IPS-20b (cell line): ENCODE measurements around the gene TBX10.
"Not testable (repeated sequence)": the region's sequence is repeated elsewhere in the genome, so short reads cannot be mapped to it uniquely, and the experiment has no call there.

ENCODE experiments used
- H3K27ac ChIP-seq: one replicate; pipeline ENCODE4 v1.5.1; 2013; ENCODE audit warnings: low read length
- H3K27me3 ChIP-seq: 2 replicates; pipeline ENCODE4 v1.6.1; 2013; ENCODE audit warnings: mild to moderate bottlenecking, low read length, inconsistent platforms; ENCODE audit not compliant: insufficient read depth
- H3K36me3 ChIP-seq: 2 replicates; pipeline ENCODE4 v1.6.1; 2013; ENCODE audit warnings: low read depth, mild to moderate bottlenecking, inconsistent platforms, low read length, moderate library complexity; ENCODE audit not compliant: insufficient read depth
- H3K4me1 ChIP-seq: 2 replicates; pipeline ENCODE4 v1.6.1; 2013; ENCODE audit warnings: mild to moderate bottlenecking, control low read depth, inconsistent platforms, low read length, moderate library complexity; ENCODE audit not compliant: insufficient read depth
- H3K4me3 ChIP-seq: 2 replicates; pipeline ENCODE4 v1.5.1; 2013; ENCODE audit warnings: mild to moderate bottlenecking, low read length, inconsistent platforms
- H3K9ac ChIP-seq: 2 replicates; pipeline ENCODE4 v1.6.1; 2013; ENCODE audit warnings: low read depth, mild to moderate bottlenecking, inconsistent platforms, low read length, moderate library complexity
- H3K9me3 ChIP-seq: 2 replicates; pipeline ENCODE4 v1.6.1; 2013; ENCODE audit warnings: mild to moderate bottlenecking, low read depth, low read length, inconsistent platforms; ENCODE audit not compliant: insufficient read depth

The TBX10 gene

GRCh38 chr11:67631411-67631810 is 8.2 kb downstream of the TBX10 start:
- Histone ChIP-seq H3K4me1 (peaks cover 4% of the 10 kb centered on the region; the same call in 1 of the 2 replicates), H3K27ac (no peak overlapping the region), H3K9me3 (no peaks in the 10 kb centered on the region), H3K9ac (no peak overlapping the region), H3K27me3 (no peaks in the 10 kb centered on the region), H3K36me3 (peaks cover 5% of the 10 kb centered on the region; the same call in 1 of the 2 replicates), H3K4me3 (peak overlapping the region; percentile 81; the same call in 1 of the 2 replicates)

GRCh38 chr11:67630943-67631331 is 8.6 kb downstream of the TBX10 start:
- H3K27ac ChIP-seq = peak overlapping the region; percentile 32
- H3K27me3 ChIP-seq = no peaks in the 10 kb centered on the region
- H3K4me3 ChIP-seq = peak overlapping the region; percentile 81
- peak overlapping the region; percentile 41; the same call in 1 of the 2 replicates for H3K9ac ChIP-seq
- H3K4me1 ChIP-seq = peaks cover 4% of the 10 kb centered on the region; the same call in 1 of the 2 replicates
- no peaks in the 10 kb centered on the region for H3K9me3 ChIP-seq
- H3K36me3 ChIP-seq = peaks cover 8% of the 10 kb centered on the region; the same call in 1 of the 2 replicates

DNA sequence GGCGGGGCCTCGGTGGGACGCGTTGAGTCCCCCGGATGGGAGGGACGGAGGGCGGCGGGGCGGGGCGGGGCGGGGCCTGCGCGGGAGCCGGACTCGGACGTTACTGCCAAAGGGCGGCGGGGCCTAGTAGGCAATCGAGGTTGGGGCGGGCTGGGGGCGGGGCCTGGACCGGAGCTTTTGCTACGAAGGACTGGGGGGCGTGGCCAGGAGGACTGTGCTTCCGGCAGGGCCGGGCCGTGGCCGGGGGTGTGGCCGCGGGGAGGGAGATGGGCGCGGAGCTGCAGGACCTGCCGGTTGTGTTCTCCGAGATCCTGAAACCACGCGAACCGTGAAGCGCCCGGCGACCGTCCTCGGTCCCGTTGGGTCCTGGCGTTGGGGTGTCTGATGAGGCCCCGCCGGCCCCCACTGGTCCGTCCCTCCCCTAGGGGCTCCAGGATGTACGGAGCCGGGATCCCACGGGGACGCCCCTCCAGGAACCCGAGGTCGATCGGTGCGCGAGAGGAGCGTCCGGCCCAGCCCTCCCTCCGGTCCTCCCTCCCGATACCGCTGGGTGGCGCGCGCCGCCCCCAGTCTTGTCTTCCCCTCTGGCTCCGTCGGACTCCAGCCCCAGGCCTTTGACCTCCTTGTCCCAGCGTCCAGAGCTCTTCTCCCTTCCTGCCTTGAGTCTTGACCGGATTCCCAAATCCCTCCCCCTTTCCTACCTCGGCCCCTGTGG is 9.2 kb downstream of the TBX10 start:
- H3K36me3 ChIP-seq = peaks cover 8% of the 10 kb centered on the region; the same call in 1 of the 2 replicates
- H3K4me3 ChIP-seq = peak overlapping the region; percentile 81
- H3K9me3 ChIP-seq = no peaks in the 10 kb centered on the region
- peak overlapping the region; percentile 41; the same call in 1 of the 2 replicates for H3K9ac ChIP-seq
- peak overlapping the region; percentile 32 for H3K27ac ChIP-seq
- H3K27me3 ChIP-seq = no peaks in the 10 kb centered on the region
- H3K4me1 ChIP-seq = peaks cover 4% of the 10 kb centered on the region; the same call in 1 of the 2 replicates

DNA sequence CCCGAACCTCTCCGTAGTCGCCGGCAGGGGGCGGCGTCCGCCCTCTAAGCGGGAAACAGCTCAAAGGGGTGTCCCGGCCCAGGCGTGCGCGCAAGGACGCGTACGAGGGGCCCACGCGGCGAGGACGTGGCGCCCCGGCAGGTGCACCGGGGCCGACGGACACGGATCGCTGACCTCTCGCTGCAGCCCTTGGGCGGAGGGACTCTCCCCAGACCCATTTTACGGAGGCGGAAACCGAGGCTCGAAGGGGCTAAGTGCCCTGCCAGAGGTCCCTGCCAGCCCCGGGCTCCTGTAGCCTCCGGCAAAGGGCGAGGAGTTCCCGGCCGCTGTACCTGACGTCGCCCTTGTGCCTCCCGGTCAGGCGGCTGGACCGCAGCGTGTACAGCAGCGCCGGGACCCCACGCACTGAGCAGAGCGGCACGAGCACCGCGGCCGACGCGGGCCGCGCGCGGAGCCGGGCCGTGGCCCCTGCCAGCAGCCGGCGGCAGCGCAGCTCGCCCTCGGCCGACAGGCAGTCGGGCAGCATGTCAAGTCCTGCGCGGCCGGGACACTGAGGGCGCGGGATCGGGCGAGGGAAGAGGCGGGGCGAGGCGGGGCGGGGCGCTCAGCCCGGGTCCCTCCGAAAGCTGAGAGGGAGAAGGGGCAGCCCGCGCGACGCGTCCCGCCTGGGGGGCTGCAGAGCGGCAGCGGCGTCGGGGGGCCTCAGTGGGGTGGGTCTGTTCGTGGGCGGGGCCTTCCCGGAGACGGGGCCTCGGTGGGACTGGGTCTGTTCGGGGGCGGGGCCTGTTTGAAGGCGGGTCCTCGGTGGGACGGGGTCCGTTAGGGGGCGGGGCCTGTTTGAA is 10.0 kb downstream of the TBX10 start, which contains the start of gene NUDT8:
TSS of gene NUDT8 (minus strand) at position 552 of the 842 bp plus-strand sequence. CDS start at position 526, 26 bp downstream.
- H3K27ac ChIP-seq = peak within 1 kb of the TSS; percentile 32
- H3K4me1 ChIP-seq = peaks cover 4% of the 10 kb centered on the region; the same call in 1 of the 2 replicates
- no peaks in the 10 kb centered on the region for H3K9me3 ChIP-seq
- peak within 1 kb of the TSS; percentile 61 for H3K9ac ChIP-seq
- peaks cover 8% of the 10 kb centered on the region; the same call in 1 of the 2 replicates for H3K36me3 ChIP-seq
- H3K27me3 ChIP-seq = no peaks in the 10 kb centered on the region
- H3K4me3 ChIP-seq = peak within 1 kb of the TSS; percentile 81

GRCh38 chr11:67628710-67629385 is 10.7 kb downstream of the TBX10 start:
- Histone ChIP-seq H3K4me1 (peaks cover 4% of the 10 kb centered on the region; the same call in 1 of the 2 replicates), H3K9ac (no peak overlapping the region; the same call in 1 of the 2 replicates), H3K27ac (no peak overlapping the region), H3K4me3 (peak overlapping the region; percentile 72; the same call in 1 of the 2 replicates), H3K27me3 (no peaks in the 10 kb centered on the region; the same call in 1 of the 2 replicates), H3K9me3 (no peaks in the 10 kb centered on the region), H3K36me3 (peaks cover 8% of the 10 kb centered on the region; the same call in 1 of the 2 replicates)

- Histone ChIP-seq H3K9me3 (no peaks in the 10 kb centered on the region), H3K4me3 (no peak overlapping the region), H3K36me3 (peaks cover 8% of the 10 kb centered on the region; the same call in 1 of the 2 replicates), H3K27ac (no peak overlapping the region), H3K27me3 (no peaks in the 10 kb centered on the region; the same call in 1 of the 2 replicates), H3K9ac (no peak overlapping the region), H3K4me1 (peaks cover 4% of the 10 kb centered on the region; the same call in 1 of the 2 replicates)
These were observed 11.5 kb downstream of the TBX10 start for GRCh38 chr11:67627812-67628624.

DNA sequence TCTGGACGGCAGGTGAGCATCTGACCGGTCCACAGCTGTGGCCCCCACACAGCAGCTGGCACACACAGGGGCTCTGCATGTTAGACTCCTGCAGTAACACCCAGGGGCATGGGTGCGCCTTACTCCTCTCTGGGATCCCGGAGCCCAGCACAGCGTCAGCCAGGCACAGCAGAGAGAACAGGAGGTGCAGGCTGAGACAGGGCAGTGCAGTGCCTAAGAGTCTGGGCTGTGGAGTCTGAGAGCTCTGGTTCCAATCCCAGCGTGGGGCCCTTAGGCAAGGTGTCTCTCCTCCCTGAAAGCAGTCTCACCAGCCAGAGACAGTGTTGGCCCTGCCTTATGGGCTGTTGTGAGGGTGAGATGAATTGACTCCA is 12.1 kb downstream of the TBX10 start:
- H3K27me3 ChIP-seq = no peaks in the 10 kb centered on the region; the same call in 1 of the 2 replicates

GRCh38 chr11:67626970-67627369 is 12.6 kb downstream of the TBX10 start:
- Histone ChIP-seq H3K36me3 (peaks cover 8% of the 10 kb centered on the region; the same call in 1 of the 2 replicates), H3K27me3 (no peaks in the 10 kb centered on the region; the same call in 1 of the 2 replicates), H3K9ac (no peak overlapping the region), H3K9me3 (no peaks in the 10 kb centered on the region), H3K27ac (no peak overlapping the region), H3K4me3 (no peak overlapping the region), H3K4me1 (peaks cover 4% of the 10 kb centered on the region; the same call in 1 of the 2 replicates)

More for the DNA sequence above, 12.1 kb downstream of the TBX10 start:
- peaks cover 8% of the 10 kb centered on the region; the same call in 1 of the 2 replicates for H3K36me3 ChIP-seq
- H3K9ac ChIP-seq = no peak overlapping the region
- no peak overlapping the region for H3K27ac ChIP-seq
- peaks cover 4% of the 10 kb centered on the region; the same call in 1 of the 2 replicates for H3K4me1 ChIP-seq
- H3K4me3 ChIP-seq = no peak overlapping the region
- no peaks in the 10 kb centered on the region for H3K9me3 ChIP-seq

DNA sequence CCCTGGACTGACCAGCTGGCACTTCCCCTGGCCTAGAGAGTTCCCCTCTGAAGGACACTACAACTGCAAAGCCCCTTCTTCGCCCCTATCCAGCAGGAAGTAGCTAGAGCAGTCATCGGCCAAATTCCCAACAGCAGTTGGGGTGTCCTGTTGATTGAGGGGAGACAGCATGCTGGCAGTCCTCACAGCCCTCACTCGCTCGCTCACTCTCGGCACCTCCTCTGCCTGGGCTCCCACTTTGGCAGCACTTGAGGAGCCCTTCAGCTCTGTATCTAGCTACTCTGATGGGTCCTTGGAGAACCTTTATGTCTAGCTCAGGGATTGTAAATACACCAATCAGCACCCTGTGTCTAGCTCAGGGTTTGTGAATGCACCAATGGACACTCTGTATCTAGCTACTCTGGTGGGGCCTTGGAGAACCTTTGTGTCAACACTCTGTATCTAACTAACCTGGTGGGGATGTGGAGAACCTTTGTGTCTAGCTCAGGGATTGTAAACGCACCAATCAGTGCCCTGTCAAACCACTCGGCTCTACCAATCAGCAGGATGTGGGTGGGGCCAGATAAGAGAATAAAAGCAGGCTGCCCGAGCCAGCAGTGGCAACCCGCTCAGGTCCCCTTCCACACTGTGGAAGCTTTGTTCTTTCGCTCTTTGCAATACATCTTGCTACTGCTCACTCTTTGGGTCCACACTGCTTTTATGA is 13.3 kb downstream of the TBX10 start:
- H3K4me1 ChIP-seq, H3K9ac ChIP-seq, H3K36me3 ChIP-seq, H3K4me3 ChIP-seq, H3K9me3 ChIP-seq, H3K27ac ChIP-seq, H3K27me3 ChIP-seq: not testable (repeated sequence)

- not testable (repeated sequence) for H3K36me3 ChIP-seq, H3K9ac ChIP-seq, H3K9me3 ChIP-seq, H3K4me1 ChIP-seq, H3K4me3 ChIP-seq, H3K27ac ChIP-seq
- peaks cover 15% of the 10 kb centered on the region; the same call in 1 of the 2 replicates for H3K27me3 ChIP-seq
These were observed 15.8 kb downstream of the TBX10 start for GRCh38 chr11:67623795-67624194.
